ENCODE measurements around the gene USP34.

- no peak for TF ChIP-seq FOXP2 (optimal IDR thresholded peaks at IDR 0.05; ENCODE audit: control extremely low read depth, extremely low read length, insufficient read depth)
- no peak for TF ChIP-seq POLR2AphosphoS5 (IDR thresholded peaks at IDR 0.05; ENCODE audit: borderline replicate concordance, low read depth, low read length)
These were observed 21.6 kb upstream of the USP34 start for GRCh38 chr2:61492476-61492875.
